Liver (tissue), 3 donors: ENCODE results near the gene CCDC6.

Source experiments
- EGR1 ChIP-seq, 2 donors: IDR thresholded peaks; 2 replicates each; pipeline ENCODE4 v1.6.1; 2016 to 2018; ENCODE audit warnings: antibody characterized with exemption in 2 of 2, low read depth in 2 of 2
- FOXA1 ChIP-seq: IDR thresholded peaks from 2 replicates; pipeline ENCODE4 v1.6.1; 2016; ENCODE audit warnings: antibody characterized with exemption
- GABPA ChIP-seq, 2 donors: IDR thresholded peaks in 1 of 2; conservative IDR thresholded peaks in 1 of 2; 2 replicates each; pipeline ENCODE4 v1.6.1; 2016; ENCODE audit warnings: antibody characterized with exemption in 2 of 2, mild to moderate bottlenecking in 1 of 2, moderate library complexity in 1 of 2
- HNF4A ChIP-seq, 2 donors: conservative IDR thresholded peaks; 2 replicates each; pipeline ENCODE4 v1.6.1; 2016; ENCODE audit warnings: antibody characterized with exemption in 2 of 2, mild to moderate bottlenecking in 2 of 2
- JUND ChIP-seq, 2 donors: IDR thresholded peaks; 2 replicates each; pipeline ENCODE4 v1.6.1; 2016; ENCODE audit warnings: antibody characterized with exemption in 2 of 2
- RAD21 ChIP-seq, 2 donors: IDR thresholded peaks; 2 replicates each; pipeline ENCODE4 v1.6.1; 2016; ENCODE audit warnings: antibody characterized with exemption in 2 of 2, mild to moderate bottlenecking in 2 of 2
- SP1 ChIP-seq: IDR thresholded peaks from 2 replicates; pipeline ENCODE4 v1.6.1; 2018; ENCODE audit warnings: antibody characterized with exemption, mild to moderate bottlenecking
- TAF1 ChIP-seq: conservative IDR thresholded peaks from 2 replicates; pipeline ENCODE4 v1.6.1; 2016; ENCODE audit warnings: antibody characterized with exemption, mild to moderate bottlenecking
- YY1 ChIP-seq: IDR thresholded peaks from 2 replicates; pipeline ENCODE4 v1.6.1; 2016; ENCODE audit warnings: antibody characterized with exemption, mild to moderate bottlenecking
- TF ChIP-seq, protein P1 (sequence below): fragments of 150-350 bp; IDR thresholded peaks from 2 replicates; pipeline ENCODE4 v1.5.1; 2017; ENCODE audit warnings: improper control_type of control experiment, low read depth, low read length; ENCODE audit not compliant: missing input control
- TF ChIP-seq, protein P2 (sequence below): IDR thresholded peaks from 2 replicates; pipeline ENCODE4 v1.6.1; 2016; ENCODE audit warnings: antibody characterized with exemption, mild to moderate bottlenecking
- TF ChIP-seq, protein P3 (sequence below): IDR thresholded peaks from 2 replicates; pipeline ENCODE4 v1.6.1; 2016; ENCODE audit warnings: antibody characterized with exemption
- TF ChIP-seq, protein P4 (sequence below): IDR thresholded peaks from 2 replicates; pipeline ENCODE4 v1.6.1; 2016; ENCODE audit warnings: antibody characterized with exemption
- TF ChIP-seq, protein P5 (sequence below): IDR thresholded peaks from 2 replicates; pipeline ENCODE4 v1.6.1; 2016; ENCODE audit warnings: antibody characterized with exemption
- donor health status: healthy.
- donor health status: healthy.

DNA sequence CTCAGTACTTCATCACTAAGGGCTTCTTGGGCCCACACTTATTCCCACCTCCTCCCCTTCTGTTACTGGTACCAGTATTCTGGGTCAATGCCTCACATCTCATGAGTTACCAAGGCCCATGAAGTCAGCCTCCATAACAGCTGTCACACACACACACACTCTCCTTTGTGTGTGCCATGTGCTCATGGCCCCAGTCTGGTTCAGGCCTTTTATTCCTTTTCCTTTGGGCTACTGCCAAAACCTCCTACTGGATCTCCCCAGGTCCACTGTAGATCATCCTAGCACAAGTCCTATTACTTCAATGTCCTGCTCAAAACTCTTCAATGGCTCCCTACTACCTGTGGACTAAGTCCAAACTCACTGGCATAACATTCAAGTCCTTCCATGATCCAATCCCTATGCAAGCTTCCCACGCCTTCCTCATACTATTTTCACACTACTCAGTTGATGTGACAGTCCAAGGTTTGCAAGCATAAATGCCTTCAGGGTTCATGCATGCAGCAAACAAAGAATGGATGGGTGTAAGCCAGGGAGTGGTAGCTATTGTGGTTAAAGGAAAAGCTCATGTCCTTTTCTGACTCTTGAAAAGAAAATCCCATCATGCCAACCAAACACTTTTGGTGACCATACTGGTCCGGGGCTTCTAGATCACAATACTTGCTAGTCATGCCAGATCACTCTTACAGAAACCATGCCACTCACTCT lies 68.1 kb downstream of the CCDC6 start:
- TF ChIP-seq, protein P1, sequence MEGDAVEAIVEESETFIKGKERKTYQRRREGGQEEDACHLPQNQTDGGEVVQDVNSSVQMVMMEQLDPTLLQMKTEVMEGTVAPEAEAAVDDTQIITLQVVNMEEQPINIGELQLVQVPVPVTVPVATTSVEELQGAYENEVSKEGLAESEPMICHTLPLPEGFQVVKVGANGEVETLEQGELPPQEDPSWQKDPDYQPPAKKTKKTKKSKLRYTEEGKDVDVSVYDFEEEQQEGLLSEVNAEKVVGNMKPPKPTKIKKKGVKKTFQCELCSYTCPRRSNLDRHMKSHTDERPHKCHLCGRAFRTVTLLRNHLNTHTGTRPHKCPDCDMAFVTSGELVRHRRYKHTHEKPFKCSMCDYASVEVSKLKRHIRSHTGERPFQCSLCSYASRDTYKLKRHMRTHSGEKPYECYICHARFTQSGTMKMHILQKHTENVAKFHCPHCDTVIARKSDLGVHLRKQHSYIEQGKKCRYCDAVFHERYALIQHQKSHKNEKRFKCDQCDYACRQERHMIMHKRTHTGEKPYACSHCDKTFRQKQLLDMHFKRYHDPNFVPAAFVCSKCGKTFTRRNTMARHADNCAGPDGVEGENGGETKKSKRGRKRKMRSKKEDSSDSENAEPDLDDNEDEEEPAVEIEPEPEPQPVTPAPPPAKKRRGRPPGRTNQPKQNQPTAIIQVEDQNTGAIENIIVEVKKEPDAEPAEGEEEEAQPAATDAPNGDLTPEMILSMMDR: no peak
- TF ChIP-seq, protein P2, sequence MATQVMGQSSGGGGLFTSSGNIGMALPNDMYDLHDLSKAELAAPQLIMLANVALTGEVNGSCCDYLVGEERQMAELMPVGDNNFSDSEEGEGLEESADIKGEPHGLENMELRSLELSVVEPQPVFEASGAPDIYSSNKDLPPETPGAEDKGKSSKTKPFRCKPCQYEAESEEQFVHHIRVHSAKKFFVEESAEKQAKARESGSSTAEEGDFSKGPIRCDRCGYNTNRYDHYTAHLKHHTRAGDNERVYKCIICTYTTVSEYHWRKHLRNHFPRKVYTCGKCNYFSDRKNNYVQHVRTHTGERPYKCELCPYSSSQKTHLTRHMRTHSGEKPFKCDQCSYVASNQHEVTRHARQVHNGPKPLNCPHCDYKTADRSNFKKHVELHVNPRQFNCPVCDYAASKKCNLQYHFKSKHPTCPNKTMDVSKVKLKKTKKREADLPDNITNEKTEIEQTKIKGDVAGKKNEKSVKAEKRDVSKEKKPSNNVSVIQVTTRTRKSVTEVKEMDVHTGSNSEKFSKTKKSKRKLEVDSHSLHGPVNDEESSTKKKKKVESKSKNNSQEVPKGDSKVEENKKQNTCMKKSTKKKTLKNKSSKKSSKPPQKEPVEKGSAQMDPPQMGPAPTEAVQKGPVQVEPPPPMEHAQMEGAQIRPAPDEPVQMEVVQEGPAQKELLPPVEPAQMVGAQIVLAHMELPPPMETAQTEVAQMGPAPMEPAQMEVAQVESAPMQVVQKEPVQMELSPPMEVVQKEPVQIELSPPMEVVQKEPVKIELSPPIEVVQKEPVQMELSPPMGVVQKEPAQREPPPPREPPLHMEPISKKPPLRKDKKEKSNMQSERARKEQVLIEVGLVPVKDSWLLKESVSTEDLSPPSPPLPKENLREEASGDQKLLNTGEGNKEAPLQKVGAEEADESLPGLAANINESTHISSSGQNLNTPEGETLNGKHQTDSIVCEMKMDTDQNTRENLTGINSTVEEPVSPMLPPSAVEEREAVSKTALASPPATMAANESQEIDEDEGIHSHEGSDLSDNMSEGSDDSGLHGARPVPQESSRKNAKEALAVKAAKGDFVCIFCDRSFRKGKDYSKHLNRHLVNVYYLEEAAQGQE: no peak
- no peak for TF ChIP-seq RAD21 (IDR thresholded peaks at IDR 0.05)
- TF ChIP-seq FOXA1: no peak
- TF ChIP-seq, protein P3, sequence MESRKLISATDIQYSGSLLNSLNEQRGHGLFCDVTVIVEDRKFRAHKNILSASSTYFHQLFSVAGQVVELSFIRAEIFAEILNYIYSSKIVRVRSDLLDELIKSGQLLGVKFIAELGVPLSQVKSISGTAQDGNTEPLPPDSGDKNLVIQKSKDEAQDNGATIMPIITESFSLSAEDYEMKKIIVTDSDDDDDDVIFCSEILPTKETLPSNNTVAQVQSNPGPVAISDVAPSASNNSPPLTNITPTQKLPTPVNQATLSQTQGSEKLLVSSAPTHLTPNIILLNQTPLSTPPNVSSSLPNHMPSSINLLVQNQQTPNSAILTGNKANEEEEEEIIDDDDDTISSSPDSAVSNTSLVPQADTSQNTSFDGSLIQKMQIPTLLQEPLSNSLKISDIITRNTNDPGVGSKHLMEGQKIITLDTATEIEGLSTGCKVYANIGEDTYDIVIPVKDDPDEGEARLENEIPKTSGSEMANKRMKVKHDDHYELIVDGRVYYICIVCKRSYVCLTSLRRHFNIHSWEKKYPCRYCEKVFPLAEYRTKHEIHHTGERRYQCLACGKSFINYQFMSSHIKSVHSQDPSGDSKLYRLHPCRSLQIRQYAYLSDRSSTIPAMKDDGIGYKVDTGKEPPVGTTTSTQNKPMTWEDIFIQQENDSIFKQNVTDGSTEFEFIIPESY: no peak
- no peak for TF ChIP-seq JUND (IDR thresholded peaks at IDR 0.05)
- TF ChIP-seq, protein P4, sequence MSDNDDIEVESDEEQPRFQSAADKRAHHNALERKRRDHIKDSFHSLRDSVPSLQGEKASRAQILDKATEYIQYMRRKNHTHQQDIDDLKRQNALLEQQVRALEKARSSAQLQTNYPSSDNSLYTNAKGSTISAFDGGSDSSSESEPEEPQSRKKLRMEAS: no peak
- TF ChIP-seq YY1: no peak
- no peak for TF ChIP-seq HNF4A (conservative IDR thresholded peaks at IDR 0.05)
- no peak for TF ChIP-seq TAF1
- no peak for TF ChIP-seq EGR1 (IDR thresholded peaks at IDR 0.05; ENCODE audit: low read depth in 2 of 2)
- no peak for TF ChIP-seq GABPA (IDR thresholded peaks at IDR 0.05 in 1 of 2, conservative IDR thresholded peaks at IDR 0.05 in 1 of 2)
- TF ChIP-seq, protein P5, sequence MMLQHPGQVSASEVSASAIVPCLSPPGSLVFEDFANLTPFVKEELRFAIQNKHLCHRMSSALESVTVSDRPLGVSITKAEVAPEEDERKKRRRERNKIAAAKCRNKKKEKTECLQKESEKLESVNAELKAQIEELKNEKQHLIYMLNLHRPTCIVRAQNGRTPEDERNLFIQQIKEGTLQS: no peak
- no peak for TF ChIP-seq SP1
